Endothelial cell (in vitro differentiated cells): ENCODE measurements around the gene DNAJC12. TPM values are rescaled to one million over a fixed set of nuclear protein-coding genes. Genes with fewer than 3 reads are reported as not detected.

Experiments
- DNase-seq: peaks from one replicate; pipeline ENCODE4 v3.0.0; 2021; ENCODE audit warnings: low spot score
- H3K27ac Mint-ChIP-seq: one replicate; pipeline ENCODE4 v1.8.0; 2021; ENCODE audit warnings: mixed read lengths, inconsistent platforms; ENCODE audit not compliant: unreplicated experiment
- H3K27me3 Mint-ChIP-seq: one replicate; pipeline ENCODE4 v1.8.0; 2021; ENCODE audit warnings: mild to moderate bottlenecking, moderate library complexity, mixed read lengths, inconsistent platforms; ENCODE audit not compliant: unreplicated experiment
- H3K36me3 Mint-ChIP-seq: one replicate; pipeline ENCODE4 v1.8.0; 2021; ENCODE audit warnings: mild to moderate bottlenecking, low read depth, mixed read lengths, inconsistent platforms; ENCODE audit not compliant: unreplicated experiment
- H3K4me1 Mint-ChIP-seq: one replicate; pipeline ENCODE4 v1.8.0; 2021; ENCODE audit warnings: mild to moderate bottlenecking, mixed read lengths, inconsistent platforms; ENCODE audit not compliant: unreplicated experiment
- H3K4me3 Mint-ChIP-seq: one replicate; pipeline ENCODE4 v1.8.0; 2021; ENCODE audit warnings: mild to moderate bottlenecking, mixed read lengths, inconsistent platforms; ENCODE audit not compliant: unreplicated experiment
- H3K9me3 Mint-ChIP-seq: one replicate; pipeline ENCODE4 v1.8.0; 2021; ENCODE audit warnings: mixed read lengths, inconsistent platforms; ENCODE audit not compliant: unreplicated experiment
- CTCF ChIP-seq: fragments of 200-600 bp; sonication (generic); IDR thresholded peaks from one replicate; pipeline ENCODE4 v1.5.0; 2021; ENCODE audit warnings: antibody characterized with exemption; ENCODE audit not compliant: unreplicated experiment
- total RNA-seq: library from RNA; stranded (reverse); fragmentation: NEBNext Ultra II Directional; extraction: Animal tissue kit (Norgen Biotek cat#: 25700); gene quantifications from one replicate; pipeline ENCODE4 v1.2.1, GENCODE V29; 2021; ENCODE audit not compliant: unreplicated experiment

Gene DNAJC12
- total RNA-seq, 1 donor from 2014 or later: 2.6 TPM

- H3K27me3 Mint-ChIP-seq: no peaks in the 10 kb centered on the region
- peak; percentile 76 for TF ChIP-seq CTCF
- no peaks in the 10 kb centered on the region for H3K9me3 Mint-ChIP-seq
- H3K27ac Mint-ChIP-seq: no peak overlapping the region
- H3K36me3 Mint-ChIP-seq: no peaks in the 10 kb centered on the region
- H3K4me3 Mint-ChIP-seq: no peak overlapping the region
- peaks cover 4% of the 10 kb centered on the region for H3K4me1 Mint-ChIP-seq
- peak; percentile 77 for DNase-seq
Observed at GRCh38 chr10:67788028-67788886, 49.7 kb downstream of the DNAJC12 start.

DNA sequence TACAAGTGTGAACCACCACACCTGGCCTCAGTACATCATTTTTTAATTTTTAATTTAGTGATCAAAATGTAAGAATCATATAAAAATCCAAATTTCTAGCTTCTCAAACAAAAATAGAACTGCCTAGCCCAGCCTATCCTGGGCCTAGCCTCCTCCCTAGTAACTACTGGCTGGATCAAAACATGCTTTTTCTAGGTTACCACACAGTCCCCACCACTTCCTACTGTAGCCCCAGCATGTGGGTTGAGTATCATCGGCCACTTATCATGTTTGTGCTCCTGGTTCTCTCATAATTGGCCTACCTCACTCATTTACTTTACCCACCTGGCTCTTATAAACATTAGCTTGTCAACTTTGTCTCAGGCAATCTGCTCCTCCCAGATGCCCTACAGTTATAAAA lies 52.9 kb downstream of the DNAJC12 start:
- Mint-ChIP-seq H3K4me1 (peaks cover 4% of the 10 kb centered on the region), H3K4me3 (no peak overlapping the region), H3K27me3 (no peaks in the 10 kb centered on the region), H3K27ac (no peak overlapping the region), H3K36me3 (no peaks in the 10 kb centered on the region), H3K9me3 (no peaks in the 10 kb centered on the region)
- TF ChIP-seq CTCF: no peak
- DNase-seq: no peak

DNA sequence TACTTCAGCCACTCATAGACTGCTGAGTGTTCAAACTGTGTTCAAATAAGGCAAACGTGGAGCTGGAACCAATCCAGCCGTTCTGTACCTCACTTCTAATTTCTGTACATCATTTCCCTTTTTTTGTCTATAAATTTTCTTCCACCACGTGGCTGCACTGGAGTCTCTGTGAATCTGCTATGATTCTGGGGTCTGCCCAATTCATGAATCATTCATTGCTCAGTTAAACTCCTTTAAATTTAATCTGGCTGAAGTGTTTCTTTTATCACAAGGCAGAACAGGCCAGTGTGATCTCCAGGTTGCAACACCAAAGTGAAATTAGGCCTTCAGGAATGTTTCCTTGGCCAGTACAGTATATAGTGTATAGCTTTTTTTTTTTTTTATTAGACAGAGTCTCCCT lies 53.5 kb downstream of the DNAJC12 start:
- Mint-ChIP-seq H3K4me1 (peaks cover 4% of the 10 kb centered on the region), H3K27ac (no peak overlapping the region), H3K27me3 (no peaks in the 10 kb centered on the region), H3K9me3 (no peaks in the 10 kb centered on the region), H3K4me3 (no peak overlapping the region), H3K36me3 (no peaks in the 10 kb centered on the region)
- no peak for TF ChIP-seq CTCF
- no peak for DNase-seq

GRCh38 chr10:67783606-67784294 lies 54.2 kb downstream of the DNAJC12 start:
- H3K27ac Mint-ChIP-seq: no peak overlapping the region
- no peak overlapping the region for H3K4me3 Mint-ChIP-seq
- no peak for DNase-seq
- H3K9me3 Mint-ChIP-seq: no peaks in the 10 kb centered on the region
- H3K36me3 Mint-ChIP-seq: no peaks in the 10 kb centered on the region
- H3K27me3 Mint-ChIP-seq: no peaks in the 10 kb centered on the region
- H3K4me1 Mint-ChIP-seq: peaks cover 4% of the 10 kb centered on the region
- no peak for TF ChIP-seq CTCF

DNA sequence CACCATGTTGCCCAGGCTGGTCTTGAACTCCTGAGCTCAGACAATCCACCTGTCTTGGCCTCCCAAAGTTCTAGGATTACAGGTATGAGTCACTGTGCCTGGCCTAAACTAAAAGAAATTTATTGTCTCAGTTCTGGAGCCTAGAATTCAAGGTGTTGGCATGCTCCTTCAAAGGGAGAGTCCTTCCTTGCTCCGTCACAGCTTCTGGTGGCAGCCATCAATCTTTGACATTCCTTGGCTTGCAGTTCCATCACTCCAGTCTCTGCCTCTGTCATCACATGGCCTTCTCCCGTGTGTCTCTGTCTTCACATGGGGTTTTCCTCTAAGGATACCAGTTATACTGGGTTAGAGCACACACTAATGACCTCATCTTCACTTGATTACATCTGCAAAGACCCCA lies 55.5 kb downstream of the DNAJC12 start:
- Mint-ChIP-seq H3K9me3 (no peaks in the 10 kb centered on the region), H3K36me3 (no peaks in the 10 kb centered on the region), H3K27ac (no peak overlapping the region), H3K27me3 (no peaks in the 10 kb centered on the region), H3K4me3 (no peak overlapping the region), H3K4me1 (peaks cover 4% of the 10 kb centered on the region)
- no peak for DNase-seq
- TF ChIP-seq CTCF: no peak
